SK-N-DZ (cell line): ENCODE measurements around the gene MATR3.

ENCODE experiments used
- DNase-seq: peaks from one replicate; pipeline ENCODE4 v3.0.0-alpha.2; 2015; ENCODE audit warnings: low spot score

MATR3 gene

GRCh38 chr5:139271201-139272027 is 22.1 kb upstream of the MATR3 start:
- no peak for DNase-seq

DNA sequence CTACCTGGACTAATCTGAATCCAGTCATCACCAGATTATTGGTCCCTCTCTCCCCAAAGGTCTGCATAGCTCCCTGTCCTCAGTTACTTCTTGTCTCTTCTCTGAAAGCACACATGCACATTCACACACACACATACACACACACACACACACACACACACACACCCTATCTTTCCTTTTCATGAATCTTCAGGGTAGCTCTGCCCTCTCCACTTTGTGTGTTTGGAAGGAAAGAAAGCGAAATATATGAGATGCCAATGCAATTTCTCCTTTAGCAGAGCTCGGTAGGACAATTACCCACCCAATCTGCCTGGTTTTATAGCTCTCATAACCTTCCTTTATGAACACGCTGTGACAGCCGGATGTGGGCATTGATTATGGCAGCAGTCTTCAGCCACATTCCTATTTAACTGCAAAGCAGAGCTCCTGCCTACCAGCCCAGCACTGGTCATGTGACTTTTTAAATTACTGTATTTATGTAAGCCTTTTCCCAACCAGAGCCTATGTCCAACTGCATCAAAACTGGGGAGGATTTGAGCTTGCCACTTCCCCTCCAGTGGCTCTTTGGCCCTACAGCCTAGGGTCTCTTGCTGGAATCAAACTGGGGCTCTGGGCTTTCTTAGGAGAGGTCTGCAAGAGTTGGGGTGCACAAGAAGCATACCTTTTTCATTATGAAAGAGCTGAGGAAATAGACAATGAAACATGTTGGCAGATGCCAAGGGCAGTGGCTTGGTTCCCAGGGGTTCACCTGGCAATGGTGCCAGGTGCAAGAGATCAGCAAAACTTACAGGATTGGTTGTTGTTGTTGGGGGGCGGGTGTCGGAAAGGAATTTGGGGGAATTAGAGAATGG is 20.8 kb upstream of the MATR3 start:
- no peak for DNase-seq

DNA sequence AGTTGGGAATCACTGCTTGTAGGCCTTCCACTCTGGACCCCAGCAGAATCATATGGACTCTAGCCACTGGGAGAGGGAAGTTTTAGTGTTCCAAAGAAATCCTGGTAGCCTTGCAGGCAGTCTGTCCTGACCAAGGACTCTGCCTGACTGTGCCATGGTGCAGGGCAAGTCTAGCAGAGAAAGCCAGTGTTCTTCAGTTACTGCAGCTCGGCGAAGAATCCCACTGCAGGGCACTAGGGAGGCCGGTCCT is 20.3 kb upstream of the MATR3 start:
- DNase-seq, result no peak

- peak; percentile 91 for DNase-seq
Observed at GRCh38 chr5:139273572-139274289, 19.8 kb upstream of the MATR3 start.

GRCh38 chr5:139275536-139275935 is 18.0 kb upstream of the MATR3 start:
- DNase-seq, result no peak

- DNase-seq, result no peak
Observed at GRCh38 chr5:139275956-139276355, 17.6 kb upstream of the MATR3 start.

DNA sequence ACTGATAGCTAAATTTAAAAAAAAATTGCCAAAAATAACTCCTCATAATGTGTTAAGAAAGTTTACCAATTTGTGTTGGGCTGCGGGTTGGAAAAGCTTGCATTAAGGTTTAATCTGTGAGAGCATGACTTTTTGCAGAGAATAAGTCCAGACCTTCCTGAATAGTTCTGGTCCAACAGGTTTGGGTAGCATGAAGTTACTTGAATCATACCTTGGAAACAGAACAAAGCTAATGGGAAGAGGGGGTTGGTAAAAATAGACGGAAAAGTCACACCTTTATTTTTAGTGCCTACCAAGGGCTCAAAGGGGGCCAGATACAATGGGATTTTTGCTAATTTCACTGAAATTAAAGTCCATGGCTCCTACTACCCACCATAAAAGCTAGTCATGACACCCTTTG is 17.1 kb upstream of the MATR3 start:
- DNase-seq, result no peak

GRCh38 chr5:139277171-139277570 is 16.4 kb upstream of the MATR3 start:
- DNase-seq, result no peak

GRCh38 chr5:139278540-139279274 is 14.8 kb upstream of the MATR3 start:
- DNase-seq, result no peak

- no peak for DNase-seq
Observed at GRCh38 chr5:139282197-139282557, 11.4 kb upstream of the MATR3 start.

DNA sequence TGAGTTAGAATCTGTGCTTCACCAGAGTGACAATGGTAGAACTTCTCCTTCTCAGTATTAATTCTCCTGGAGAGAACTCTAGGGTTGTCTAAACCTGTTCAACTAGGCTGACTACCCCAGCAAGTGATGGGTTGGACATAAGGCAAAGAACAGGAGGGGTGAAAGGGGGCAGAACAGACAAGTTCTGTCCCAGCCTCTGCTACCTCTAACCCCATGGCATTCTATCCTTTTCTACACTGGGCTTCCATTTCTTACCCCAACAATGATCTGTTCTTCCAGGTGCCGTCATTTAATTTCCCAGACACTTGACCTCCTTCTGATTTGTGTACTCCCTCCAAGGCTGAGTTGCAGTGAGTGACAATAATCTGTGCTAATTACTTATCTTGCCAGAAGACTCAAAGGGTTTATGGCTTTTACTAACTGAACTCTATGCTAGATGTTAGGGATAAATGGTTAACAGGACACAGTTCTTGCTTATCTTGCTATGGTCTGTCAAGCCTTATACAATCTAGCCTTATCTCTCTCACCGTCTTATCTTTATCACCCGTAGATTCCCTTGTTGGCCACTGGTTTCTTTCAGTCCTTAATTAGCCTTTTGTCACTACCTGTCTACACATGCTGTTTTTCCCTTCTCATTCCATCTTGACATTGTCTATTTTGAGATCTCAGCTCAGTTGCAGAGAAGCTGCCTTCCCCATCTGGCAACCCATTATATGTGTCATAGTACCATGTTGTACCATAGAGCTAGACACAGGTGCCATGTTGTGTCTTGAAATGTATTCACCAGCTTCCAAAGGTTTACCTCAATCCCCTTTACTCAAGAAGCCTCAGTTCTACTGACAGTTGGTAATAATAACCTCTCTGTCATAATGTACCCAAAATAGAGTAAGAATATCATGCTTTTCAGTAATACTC is 10.0 kb upstream of the MATR3 start:
- peak; percentile 91 for DNase-seq

GRCh38 chr5:139284295-139284694 is 9.2 kb upstream of the MATR3 start:
- DNase-seq, result no peak

DNA sequence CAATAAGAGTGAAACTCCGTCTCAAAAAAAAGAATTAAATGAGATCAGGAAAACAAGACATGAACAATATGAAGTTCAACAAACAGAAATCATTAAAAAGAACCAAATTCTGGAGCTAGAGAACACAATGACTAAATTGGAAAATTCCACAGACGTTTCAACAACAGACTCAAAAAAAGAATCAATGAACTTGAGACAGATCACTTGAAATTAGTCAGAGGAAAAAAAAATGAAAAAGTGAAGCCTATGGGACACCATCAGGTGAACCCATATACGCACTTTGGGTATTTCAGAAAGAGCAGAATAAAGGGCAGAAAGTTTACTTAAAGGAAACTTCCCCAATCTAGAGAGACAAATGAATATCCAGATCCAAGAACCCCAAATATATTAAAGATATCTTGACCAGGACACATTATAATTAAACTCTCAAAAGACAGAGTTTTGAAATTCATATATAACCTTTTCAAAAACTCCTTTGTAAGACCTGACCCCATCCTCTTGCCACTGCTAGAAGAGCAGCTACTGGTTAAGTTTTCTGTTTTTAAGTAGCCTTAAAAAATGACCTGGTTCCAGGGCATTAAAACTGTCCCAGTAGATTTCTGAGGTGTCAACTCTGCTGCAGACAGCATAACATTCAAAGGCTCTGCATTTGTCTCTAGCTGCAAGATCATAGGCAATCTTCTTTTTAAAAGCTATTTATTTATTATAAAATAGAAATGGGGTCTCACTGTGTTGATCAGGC is 7.7 kb upstream of the MATR3 start:
- no peak for DNase-seq

GRCh38 chr5:139287890-139288635 is 5.5 kb upstream of the MATR3 start:
- no peak for DNase-seq

- no peak for DNase-seq
Observed at GRCh38 chr5:139291051-139291450, 2.5 kb upstream of the MATR3 start.

- no peak for DNase-seq
Observed at GRCh38 chr5:139293202-139293506, 386 bp upstream of the MATR3 start.

DNA sequence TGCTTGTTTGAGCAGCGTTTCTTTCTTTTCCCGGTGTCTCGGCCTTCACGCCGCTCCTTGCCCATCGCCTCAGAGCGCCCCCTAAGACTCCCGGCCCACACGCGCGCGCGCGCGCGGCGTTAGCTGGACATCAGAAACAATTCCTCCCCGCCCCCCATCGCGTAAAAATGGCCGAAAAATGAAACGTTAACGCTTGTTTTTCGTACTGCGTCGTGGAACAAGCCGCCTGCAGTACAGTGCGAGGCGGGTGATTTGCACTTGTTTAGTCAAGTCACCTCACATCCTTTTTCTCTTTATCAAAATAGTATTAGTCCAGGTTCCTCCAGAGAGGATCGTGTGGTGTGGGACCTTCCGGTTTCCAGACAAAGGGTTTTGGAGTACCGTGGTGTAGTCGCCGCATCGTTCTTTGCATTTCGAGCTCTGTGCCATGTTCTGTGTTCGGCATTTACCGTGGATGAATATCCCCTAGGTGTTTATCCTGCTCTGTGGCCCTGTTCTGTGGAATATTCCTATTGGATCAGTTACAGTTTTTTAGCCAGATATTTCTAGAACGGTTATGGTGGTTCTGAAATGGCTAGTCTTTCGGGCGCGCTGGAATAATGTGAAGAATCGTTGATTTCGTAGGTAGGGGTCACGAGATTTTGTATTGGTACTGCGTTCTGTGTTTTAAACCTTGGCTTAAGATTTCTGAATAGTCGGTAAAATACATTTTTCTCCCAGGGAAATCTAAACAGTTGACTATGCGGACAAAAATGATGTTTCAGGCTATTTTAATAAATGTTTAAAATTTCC is 1.0 kb downstream of the MATR3 start:
- DNase-seq, result peak; percentile 85

DNA sequence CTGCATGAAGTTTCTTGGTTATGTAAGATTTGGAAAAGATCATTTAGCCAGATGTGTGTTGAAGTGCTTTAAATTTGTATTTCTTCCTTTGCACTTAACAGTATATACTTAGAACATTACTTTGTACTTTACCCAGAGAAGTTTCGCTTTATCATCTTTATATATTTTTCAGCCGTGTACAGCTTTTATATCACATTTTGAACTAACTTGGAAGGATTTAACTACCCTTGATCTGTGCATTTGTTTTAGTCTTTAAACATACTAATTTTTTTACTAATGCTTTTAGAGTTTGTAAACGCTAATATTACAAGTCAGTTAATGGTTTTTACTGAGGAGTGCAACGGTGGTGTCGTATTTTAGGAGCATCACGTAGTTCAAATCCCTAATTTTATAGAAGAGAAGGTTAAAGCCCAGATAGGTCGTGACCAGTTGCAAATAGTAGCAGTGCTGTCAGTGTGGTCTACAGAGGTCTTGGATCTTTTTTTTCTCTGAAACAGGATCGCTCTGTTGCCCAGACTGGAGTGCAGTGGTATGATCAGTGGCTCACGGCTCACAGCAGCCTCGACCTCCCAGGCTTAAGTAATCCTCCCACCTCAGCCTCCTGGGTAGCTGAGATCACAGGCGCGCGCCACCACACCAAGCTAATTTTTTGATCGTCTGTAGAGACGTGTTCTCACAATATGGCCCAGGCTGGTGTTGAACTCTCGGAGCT is 2.0 kb downstream of the MATR3 start:
- DNase-seq, result no peak
